ENCODE measurements around the gene GMNC. TPM values are rescaled to one million over a fixed set of nuclear protein-coding genes. Genes with fewer than 3 reads are reported as not detected.

GMNC gene
- total and polyA plus RNA-seq, 2 of the 13 experiments (the other 11 are each of a cell fraction or from before 2014, with no cell fraction given), result not detected

DNA sequence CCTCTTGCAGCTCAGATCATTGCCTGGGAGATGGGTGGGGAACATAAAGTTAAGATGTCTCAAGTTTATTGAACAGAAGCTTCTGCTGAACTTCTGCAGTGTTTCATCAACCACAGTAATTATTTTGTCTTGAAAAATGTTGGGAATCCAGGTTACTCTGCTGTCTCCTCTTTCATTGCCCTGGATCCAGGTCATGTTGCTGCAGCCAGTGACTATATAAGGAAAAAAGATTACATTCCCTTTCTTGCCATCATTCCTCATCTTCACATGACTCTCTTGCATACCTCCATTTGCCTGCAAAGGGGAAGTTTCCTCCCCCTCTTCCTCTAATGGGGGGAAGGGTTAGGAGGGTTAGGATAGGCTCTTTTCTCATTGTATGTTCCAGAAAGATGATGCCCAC lies 15.1 kb downstream of the GMNC start (continued):
- no peak for TF ChIP-seq HOXD1 (CRISPR knock-in tag; IDR thresholded peaks at IDR 0.05)
- no peak for TF ChIP-seq KLF13 (CRISPR knock-in tag; IDR thresholded peaks at IDR 0.05)
- no peak for TF ChIP-seq NKX3-1 (CRISPR knock-in tag; IDR thresholded peaks at IDR 0.05)
- no peak for TF ChIP-seq HOXA3 (CRISPR knock-in tag; IDR thresholded peaks at IDR 0.05)
- TF ChIP-seq, protein P1, sequence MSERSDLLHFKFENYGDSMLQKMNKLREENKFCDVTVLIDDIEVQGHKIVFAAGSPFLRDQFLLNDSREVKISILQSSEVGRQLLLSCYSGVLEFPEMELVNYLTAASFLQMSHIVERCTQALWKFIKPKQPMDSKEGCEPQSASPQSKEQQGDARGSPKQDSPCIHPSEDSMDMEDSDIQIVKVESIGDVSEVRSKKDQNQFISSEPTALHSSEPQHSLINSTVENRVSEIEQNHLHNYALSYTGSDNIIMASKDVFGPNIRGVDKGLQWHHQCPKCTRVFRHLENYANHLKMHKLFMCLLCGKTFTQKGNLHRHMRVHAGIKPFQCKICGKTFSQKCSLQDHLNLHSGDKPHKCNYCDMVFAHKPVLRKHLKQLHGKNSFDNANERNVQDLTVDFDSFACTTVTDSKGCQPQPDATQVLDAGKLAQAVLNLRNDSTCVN (CRISPR knock-in tag; IDR thresholded peaks at IDR 0.05; ENCODE audit: borderline replicate concordance), result no peak
- TF ChIP-seq ZNF589 (CRISPR knock-in tag; conservative IDR thresholded peaks at IDR 0.05), result no peak
- TF ChIP-seq SRSF1 (optimal IDR thresholded peaks at IDR 0.05; ENCODE audit: low read depth, low read length), result no peak
- TF ChIP-seq KMT2B (CRISPR knock-in tag; IDR thresholded peaks at IDR 0.05), result no peak
- TF ChIP-seq, protein P2, sequence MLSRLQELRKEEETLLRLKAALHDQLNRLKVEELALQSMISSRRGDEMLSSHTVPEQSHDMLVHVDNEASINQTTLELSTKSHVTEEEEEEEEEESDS (CRISPR knock-in tag; IDR thresholded peaks at IDR 0.05; ENCODE audit: borderline replicate concordance), result no peak
- no peak for TF ChIP-seq PCBP2 (optimal IDR thresholded peaks at IDR 0.05; ENCODE audit: low read depth, low read length, poor library complexity, severe bottlenecking)

DNA sequence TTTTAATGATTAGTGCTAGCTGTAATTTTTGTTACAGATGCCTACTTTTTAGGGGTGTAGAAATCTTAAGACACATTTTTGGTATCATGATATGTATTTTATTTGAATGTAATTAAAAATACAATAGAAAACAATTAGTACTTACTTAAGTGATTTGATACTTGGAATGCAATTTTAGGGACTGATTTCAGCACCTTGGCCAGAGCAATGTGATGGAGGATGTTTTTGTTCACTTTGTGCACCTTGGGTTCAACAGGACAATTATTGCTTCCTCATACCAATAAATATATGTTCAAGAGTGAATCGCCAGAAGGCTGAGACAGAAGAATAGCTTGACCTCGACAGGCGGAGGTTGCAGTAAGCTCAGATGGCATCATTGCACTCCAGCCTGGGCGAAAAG lies 22.3 kb downstream of the GMNC start:
- no TSS peak for BruUV-seq (replicated peaks)
- ATAC-seq (no peak), FAIRE-seq (no peak), DNase-seq (ENCODE audit: low spot score) (no peak)
- ChIA-PET POLR2A (no interaction called here), CTCF (ENCODE audit: low intra/inter-chr PET ratio, low total read pairs) (no interaction called here)
- Histone ChIP-seq H3K4me2 (ENCODE audit: low read depth, low read length) (no peak overlapping the region), H3K4me3 (replicated peaks in 1 of 3; ENCODE audit: insufficient read depth in 1 of 3, low read depth in 2 of 3, low read length in 3 of 3) (no peak overlapping the region), H4K20me1 (ENCODE audit: insufficient read depth, low read length) (no peaks in the 10 kb centered on the region), H3K27me3 (ENCODE audit: control insufficient read depth in 1 of 2, insufficient read depth in 2 of 2, low read length in 2 of 2) (no peaks in the 10 kb centered on the region; a peak in 1 of 5 replicates), H3K79me2 (ENCODE audit: insufficient read depth, low read length) (no peaks in the 10 kb centered on the region), H2AFZ (ENCODE audit: low read length) (no peak overlapping the region), H3K36me3 (replicated peaks in 1 of 2; ENCODE audit: control insufficient read depth in 1 of 2, insufficient read depth in 2 of 2, low read length in 2 of 2) (no peaks in the 10 kb centered on the region), H3K9me3 (ENCODE audit: low read length) (no peaks in the 10 kb centered on the region), H3K4me1 (ENCODE audit: insufficient read depth, low read length) (no peaks in the 10 kb centered on the region), H3K9ac (ENCODE audit: insufficient read depth, low read depth, low read length) (no peak overlapping the region), H3K27ac (ENCODE audit: extremely low read length, insufficient read depth, low read length) (no peak overlapping the region)
- TF ChIP-seq MIER2 (CRISPR knock-in tag; IDR thresholded peaks at IDR 0.05), result peak; percentile 92
- TF ChIP-seq, protein P3, sequence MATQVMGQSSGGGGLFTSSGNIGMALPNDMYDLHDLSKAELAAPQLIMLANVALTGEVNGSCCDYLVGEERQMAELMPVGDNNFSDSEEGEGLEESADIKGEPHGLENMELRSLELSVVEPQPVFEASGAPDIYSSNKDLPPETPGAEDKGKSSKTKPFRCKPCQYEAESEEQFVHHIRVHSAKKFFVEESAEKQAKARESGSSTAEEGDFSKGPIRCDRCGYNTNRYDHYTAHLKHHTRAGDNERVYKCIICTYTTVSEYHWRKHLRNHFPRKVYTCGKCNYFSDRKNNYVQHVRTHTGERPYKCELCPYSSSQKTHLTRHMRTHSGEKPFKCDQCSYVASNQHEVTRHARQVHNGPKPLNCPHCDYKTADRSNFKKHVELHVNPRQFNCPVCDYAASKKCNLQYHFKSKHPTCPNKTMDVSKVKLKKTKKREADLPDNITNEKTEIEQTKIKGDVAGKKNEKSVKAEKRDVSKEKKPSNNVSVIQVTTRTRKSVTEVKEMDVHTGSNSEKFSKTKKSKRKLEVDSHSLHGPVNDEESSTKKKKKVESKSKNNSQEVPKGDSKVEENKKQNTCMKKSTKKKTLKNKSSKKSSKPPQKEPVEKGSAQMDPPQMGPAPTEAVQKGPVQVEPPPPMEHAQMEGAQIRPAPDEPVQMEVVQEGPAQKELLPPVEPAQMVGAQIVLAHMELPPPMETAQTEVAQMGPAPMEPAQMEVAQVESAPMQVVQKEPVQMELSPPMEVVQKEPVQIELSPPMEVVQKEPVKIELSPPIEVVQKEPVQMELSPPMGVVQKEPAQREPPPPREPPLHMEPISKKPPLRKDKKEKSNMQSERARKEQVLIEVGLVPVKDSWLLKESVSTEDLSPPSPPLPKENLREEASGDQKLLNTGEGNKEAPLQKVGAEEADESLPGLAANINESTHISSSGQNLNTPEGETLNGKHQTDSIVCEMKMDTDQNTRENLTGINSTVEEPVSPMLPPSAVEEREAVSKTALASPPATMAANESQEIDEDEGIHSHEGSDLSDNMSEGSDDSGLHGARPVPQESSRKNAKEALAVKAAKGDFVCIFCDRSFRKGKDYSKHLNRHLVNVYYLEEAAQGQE (IDR thresholded peaks at IDR 0.05; ENCODE audit: borderline replicate concordance in 1 of 2, low read depth in 1 of 2, low read length in 2 of 2), result peak; percentile 32 to 91
- TF ChIP-seq, protein P4, sequence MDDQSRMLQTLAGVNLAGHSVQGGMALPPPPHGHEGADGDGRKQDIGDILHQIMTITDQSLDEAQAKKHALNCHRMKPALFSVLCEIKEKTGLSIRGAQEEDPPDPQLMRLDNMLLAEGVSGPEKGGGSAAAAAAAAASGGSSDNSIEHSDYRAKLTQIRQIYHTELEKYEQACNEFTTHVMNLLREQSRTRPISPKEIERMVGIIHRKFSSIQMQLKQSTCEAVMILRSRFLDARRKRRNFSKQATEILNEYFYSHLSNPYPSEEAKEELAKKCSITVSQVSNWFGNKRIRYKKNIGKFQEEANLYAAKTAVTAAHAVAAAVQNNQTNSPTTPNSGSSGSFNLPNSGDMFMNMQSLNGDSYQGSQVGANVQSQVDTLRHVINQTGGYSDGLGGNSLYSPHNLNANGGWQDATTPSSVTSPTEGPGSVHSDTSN (CRISPR knock-in tag; IDR thresholded peaks at IDR 0.05; ENCODE audit: borderline replicate concordance), result no peak
- 2% methylated on average over 4 of the region's 4 CpGs for WGBS (ENCODE audit: low lambda C conversion rate)
- intact Hi-C loops (cut with micrococcal nuclease; ENCODE audit: unreplicated experiment), result no loop called here
- in situ Hi-C loops (cut with HindIII; ENCODE audit: extremely low pct_ligation_motif_present, low pct_unique_long_range_greater_than_20kb), result no loop called here

Data from HepG2 (cell line).